Myocyte (in vitro differentiated cells): ENCODE results near the gene NEURL1B. TPM values are rescaled to one million over a fixed set of nuclear protein-coding genes. Genes with fewer than 3 reads are reported as not detected.
A peak's percentile ranks its signal among the peaks of the same experiment; 100 is the strongest.
"Not testable (repeated sequence)": the region's sequence is repeated elsewhere in the genome, so short reads cannot be mapped to it uniquely, and the experiment has no call there.

Experiments used
- DNase-seq: peaks from one replicate; pipeline ENCODE4 v3.0.0-alpha.2; 2012; ENCODE audit warnings: low read depth
- polyA plus RNA-seq: library from polyadenylated mRNA; unstranded; fragments of >200 nt; gene quantifications from one replicate; pipeline ENCODE4 v1.2.1, GENCODE V29; 2012; ENCODE audit warnings: missing spikeins
- total RNA-seq: library from RNA; depleted of rRNA; stranded (reverse); fragments of >200 nt; gene quantifications from 2 replicates; pipeline ENCODE4 v1.2.3, GENCODE V29; 2014

NEURL1B gene
- 2.7 and 3.8 TPM in 2 replicates for total RNA-seq
- 0.79 TPM for polyA plus RNA-seq

DNA sequence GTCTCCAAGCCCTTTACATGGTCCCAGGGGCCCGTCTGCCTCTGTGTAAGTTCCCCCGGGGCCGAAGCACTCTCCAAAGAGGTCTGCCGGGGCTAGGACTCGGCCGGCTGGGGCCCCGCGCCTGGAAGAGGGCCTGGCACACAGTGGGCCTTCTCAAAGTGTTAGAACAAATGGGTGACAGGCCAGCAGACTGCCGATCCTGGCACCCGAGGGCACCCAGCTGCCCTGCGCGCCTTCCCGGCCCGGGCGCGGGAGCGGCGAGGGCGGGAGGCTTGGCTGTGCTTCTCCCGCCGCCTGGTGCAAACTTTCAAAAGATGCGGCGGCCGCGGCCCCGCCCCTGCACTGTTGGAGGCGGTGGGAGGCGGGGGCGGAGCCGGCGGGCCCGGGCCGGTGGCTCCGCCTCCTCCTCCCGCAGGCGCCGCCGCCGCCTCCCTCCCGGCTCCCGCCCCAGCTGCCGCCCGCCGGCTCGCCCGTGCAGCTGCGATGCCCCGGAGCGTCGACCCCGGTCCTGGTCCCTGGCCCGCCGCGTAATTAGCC lies at the start of gene NEURL1B:
TSS of gene NEURL1B (plus strand) at position 442 of the 537 bp plus-strand sequence. CDS start 144 bp downstream, outside the sequence.
- DNase-seq: peak; percentile 77

- no peak for DNase-seq
Measured at GRCh38 chr5:172591636-172592035, 49.4 kb upstream of the NEURL1B start.

- no peak for DNase-seq
Measured at GRCh38 chr5:172592881-172593280, 48.2 kb upstream of the NEURL1B start.

DNA sequence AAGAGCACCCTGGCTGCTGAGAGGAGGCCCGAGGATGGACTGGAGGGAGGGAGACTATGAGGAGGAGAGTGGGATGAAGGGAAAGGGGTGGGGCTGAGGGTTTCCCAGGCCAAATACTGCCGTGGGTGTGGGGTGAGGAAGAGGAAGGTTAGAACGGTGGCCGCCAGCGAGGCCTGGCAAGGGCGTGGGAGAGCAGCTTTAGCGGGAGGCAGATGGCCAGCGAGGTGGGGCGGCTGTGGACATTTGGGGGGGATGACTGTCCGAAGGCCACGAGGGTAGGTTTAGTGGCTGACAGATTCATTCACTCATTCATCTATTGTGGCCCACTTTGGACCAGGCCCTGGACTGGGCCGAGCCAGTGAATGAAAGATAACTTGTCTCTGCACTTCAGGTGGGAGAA lies 47.8 kb upstream of the NEURL1B start:
- DNase-seq: no peak

DNA sequence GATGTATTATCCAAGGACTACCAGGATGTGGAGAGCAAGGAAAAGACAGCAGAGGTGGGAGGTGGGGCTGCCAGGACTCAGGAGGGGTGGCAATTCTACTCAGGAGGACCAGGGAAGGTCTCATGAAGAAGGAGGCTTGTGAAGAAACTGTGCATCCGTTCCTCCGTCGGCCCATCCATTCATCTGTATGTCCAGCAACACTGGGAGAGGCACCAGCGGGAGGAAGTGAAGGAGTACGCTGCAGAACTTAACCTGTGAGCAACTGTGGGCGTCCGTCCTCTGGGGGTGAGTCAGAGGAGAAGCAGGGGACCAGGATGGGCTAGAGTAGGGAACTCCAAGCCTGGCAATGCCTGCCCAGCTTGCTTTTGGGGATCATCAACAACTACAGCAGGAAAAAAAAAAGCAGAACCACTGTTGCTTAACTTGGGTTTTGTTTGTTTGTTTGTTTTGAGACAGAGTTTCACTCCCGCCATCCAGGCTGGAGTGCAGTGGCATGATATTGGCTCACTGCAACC lies 47.3 kb upstream of the NEURL1B start:
- DNase-seq: no peak

DNA sequence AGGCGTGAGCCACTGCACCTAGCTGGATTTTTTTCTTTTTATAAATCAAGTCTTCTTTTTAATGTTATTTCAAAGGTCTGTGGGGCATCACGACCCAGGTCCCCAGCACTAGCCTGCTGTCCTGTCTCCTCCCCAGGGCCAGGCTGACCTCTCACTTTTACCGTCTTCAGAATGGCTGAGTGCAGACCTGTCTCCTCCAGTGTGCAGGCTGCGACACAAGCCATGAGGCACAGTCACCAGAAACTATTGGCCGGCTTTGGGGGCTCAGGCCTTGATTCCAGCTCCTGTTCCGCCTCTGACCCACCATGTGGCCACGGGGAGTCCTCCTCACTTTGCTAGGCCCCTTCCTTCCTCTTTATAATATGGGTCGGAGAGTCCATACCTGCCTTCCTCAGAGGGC lies 46.6 kb upstream of the NEURL1B start:
- DNase-seq: no peak

DNA sequence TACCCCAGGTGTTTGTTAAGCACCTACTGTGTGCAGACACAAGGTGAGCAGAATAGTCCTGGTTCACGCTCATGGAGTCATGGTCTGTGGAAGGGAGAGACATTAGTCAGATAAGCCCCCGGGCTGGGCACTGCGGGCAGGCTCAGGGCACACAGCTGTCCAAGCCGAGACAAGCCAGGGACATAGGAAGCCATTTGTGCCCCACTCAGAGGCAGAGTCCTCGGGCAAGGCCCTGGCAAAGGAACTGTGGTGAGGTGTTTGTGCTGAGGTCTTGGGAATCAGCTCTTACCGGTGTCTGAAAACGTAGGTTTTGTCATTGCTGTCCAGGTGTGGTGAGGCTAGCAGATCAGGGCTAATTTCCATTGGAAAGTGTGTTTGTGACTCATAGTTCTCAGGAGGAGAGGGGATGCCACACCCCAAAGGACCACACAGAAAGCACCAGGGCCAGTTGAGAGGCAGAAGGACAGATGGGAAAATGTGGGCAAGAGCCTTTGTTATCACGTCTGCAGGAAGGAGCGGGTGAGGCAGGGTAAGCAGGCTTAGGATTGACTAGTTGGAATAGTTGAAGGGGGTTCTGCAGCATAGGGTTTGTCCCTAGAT lies 46.1 kb upstream of the NEURL1B start:
- DNase-seq: no peak

DNA sequence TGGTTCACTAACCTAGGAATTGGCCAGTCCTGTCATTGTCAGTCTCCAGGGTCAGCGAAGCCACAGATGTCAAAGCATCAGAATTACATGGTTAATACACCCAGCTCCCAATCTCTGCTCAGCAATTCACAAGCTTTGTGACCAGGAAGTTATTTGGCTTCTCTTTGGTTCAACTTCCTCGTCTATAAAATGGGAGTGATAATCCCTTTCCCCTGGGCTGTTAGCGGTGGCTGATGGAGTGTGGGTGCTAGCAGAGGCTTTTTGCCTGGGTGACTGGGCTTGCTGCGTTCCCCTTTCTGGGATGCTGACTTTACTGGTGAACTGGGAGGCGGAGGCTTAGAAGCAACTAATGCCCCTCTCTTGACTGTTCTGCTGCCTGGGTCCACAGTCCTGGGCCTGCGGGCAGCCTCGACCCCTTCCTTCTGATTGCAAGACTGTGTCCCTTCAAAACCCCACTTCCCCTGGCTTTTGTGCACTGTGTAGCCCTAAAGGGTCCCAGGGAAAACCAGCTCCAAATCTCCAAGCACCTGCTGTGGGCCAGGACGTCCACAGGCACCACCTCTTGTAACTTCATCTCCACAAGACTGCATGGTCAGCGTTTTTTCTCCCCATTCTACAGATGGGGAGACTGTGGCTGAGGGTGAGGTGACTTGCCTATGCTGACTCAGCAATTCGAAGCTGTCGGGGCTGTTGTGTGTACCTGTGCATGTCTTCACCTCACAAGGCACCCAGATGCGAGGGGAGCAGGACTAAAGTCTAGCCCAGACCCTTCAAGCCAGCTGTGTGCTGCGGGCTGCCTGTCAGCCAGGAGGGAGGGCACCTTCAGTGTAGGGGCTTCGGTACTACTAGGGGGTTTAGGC lies 45.2 kb upstream of the NEURL1B start:
- no peak for DNase-seq

DNA sequence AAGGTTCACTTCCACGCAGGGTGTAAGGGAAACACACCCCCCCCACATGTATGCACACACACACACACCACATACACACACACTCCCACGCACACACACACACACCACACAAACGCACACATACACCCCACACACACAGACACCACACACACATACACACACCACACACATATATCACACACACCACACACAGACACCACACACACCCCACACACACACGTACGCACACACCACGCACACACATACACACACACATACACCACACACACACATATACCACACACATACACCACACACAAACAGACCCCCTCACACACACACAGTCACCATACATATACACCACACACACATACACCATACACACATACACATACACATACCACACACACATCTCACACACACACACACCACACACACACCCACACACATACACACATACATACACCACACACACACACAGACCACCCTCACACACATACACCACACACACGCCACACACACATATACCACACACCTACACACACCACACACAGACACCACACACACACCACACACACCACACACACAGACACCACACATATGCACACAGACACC lies 44.3 kb upstream of the NEURL1B start:
- DNase-seq: no peak

- DNase-seq: no peak
Measured at GRCh38 chr5:172597755-172598155, 43.3 kb upstream of the NEURL1B start.

DNA sequence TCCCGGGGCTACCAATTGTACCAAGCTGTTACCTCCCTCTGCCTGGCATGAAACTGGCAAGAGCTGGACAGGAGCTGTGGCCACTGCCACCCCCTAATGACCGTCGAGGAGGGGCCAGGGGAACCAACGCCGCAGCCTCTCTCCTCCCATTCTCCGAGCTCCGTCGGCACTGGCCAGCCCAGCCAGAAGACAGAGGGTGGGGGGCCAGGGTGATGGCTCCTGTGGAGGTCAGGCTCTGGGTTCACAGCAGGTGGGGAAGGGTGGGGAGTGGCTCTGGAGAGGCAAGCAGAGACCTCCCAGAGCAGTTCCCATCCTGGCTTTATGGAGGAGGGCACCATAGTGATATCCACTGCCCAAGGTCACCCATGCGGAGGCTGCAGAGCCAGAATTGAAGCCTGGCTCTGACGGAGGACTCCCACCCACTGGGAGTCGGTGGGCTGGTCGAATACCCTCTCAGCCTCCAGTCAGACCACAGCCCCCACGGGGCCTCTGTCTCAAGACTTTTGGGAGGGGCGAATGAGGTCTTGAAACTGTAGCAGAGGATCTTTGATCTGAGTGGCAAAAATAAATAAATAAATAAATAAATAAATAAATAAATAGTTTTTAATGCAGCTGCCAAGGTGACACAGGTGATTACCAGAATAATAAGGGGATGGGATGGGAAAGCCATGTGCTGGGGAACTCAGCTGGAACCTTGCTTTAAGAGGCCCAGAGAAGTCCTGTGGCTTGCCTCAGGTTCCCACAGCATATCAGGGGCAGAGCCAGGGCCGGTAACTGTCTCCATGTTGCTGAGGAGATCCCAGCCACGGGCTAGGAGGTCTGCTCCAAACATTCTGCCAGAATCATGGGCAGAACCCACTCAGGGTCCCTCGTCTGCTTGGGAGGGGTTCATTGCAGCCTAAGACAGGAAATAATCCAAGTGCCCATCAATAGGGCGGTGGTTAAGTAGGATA lies 42.5 kb upstream of the NEURL1B start:
- DNase-seq: no peak

- DNase-seq: peak; percentile 84
Measured at GRCh38 chr5:172599204-172599567, 41.9 kb upstream of the NEURL1B start.

- DNase-seq: peak; percentile 20
Measured at GRCh38 chr5:172600571-172600970, 40.5 kb upstream of the NEURL1B start.

DNA sequence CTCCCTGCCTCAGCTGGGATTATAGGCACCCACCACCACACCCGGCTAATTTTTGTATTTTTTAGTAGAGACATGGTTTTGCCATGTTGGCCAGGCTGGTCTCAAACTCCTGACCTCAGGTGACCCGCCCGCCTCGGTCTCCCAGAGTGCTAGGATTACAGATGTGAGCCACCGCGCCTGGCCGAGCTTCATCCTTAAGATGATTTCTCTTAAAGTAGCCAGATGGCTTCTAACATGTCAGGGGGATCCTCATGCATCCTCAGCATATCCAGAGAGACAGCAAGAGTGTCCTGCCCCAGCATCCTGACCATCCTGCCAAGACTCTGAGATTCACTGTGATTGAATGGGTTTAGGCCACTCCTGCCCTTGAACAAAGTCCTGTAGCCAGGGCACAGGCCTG lies 39.5 kb upstream of the NEURL1B start:
- not testable (repeated sequence) for DNase-seq

DNA sequence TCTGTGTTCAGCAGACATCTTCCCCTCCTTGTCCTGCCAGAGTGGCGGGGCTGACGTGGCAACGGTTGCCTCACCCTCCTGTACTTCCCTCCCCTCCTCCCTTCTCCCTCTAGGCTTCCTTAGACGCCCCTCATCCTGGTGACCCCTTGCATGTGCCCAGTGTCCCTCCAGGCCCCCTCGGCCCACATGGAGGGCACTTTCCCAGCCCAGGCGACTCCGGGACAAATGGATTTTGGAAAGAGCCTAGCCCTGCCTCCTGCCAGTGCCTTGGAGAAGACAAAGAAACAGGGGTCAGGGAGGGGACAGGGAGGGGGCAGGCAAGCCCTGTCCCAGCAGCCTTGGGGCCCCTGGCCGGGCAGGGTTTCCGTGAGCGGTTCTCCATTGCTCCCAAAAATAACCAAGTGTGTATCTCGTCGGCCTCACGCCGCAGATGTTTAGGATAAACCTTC lies 38.3 kb upstream of the NEURL1B start:
- DNase-seq: no peak

GRCh38 chr5:172603251-172603806 lies 37.7 kb upstream of the NEURL1B start:
- DNase-seq: no peak

DNA sequence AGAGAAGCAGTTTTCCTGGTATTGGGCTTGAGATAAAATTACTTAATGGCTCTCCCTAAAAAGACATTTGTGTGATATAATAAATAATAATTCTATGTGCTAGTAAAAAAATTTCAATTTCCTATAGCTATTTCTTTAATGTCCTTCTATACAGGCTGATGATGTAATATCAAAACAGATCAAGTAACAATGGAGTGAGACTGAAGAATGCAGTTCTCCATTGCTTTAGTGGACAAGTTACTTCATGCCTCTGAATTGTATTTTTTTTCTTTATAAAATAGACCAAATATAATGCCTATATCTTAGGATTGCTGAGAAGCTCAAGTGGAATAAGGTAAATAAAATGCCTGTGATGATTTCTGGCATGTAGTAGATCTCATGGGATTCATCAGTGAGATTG lies 35.6 kb upstream of the NEURL1B start:
- no peak for DNase-seq

DNA sequence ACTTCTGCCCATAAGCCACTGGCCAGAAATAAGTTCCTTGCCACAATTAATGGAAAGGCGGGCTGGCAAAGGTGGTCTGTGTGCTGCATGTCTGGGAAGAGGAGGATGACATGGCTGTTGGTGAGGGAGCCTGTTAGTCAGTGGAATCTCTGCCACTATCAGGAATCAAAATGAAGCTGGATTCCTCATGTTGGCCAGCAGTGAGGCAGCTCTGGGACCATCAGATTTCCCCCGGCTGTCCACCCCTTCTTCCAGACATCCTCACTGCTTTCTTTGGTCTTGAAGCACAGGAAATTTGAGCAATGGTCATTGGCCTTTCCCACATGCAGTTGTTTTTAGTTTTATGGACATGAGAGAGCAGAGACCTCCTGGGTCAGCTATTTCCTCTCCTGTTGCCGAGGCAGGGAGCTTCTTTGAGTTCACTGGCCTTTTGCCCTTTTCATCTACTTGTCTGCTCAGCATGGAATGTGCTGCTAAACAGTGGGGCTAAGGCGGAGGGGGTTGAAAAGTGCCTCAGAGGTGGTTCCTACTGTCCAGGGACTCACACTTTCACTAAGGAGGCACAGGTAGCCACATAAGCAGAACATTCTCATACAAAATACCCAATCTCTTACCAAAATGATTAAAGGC lies 34.8 kb upstream of the NEURL1B start:
- DNase-seq: no peak

- DNase-seq: no peak
Measured at GRCh38 chr5:172607213-172607793, 33.8 kb upstream of the NEURL1B start.
